ENCODE measurements around the gene ATP1A4.

DNA sequence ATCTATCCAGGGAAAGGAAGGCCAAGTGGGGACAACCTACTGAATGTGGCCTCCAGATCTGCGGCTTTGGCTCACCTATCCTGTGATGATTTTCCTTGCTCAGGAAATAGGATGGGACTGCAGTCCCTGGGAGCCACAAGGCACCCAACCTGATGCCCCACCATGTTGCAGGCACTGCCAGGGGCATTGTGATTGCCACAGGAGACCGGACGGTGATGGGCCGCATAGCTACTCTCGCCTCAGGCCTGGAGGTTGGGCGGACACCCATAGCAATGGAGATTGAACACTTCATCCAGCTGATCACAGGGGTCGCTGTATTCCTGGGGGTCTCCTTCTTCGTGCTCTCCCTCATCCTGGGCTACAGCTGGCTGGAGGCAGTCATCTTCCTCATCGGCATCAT, 24.0 kb upstream of the ATP1A4 start:
- TF ChIP-seq CTCF (conservative IDR thresholded peaks at IDR 0.05; ENCODE audit: low read length): no peak
- no peak for TF ChIP-seq EZH2phosphoT487 (IDR thresholded peaks at IDR 0.05; ENCODE audit: borderline replicate concordance, low read depth, low read length)

Measured in OCI-LY7 (cell line).